Gastrocnemius medialis (tissue), 4 donors: ENCODE measurements around the gene FKBP11.

ENCODE experiments used
- CTCF ChIP-seq, 5 experiments: fragments of 450-650 bp in 3 of 5; fragments of 200-600 bp in 2 of 5; sonication (generic) in 2 of 5; IDR thresholded peaks in 4 of 5; conservative IDR thresholded peaks in 1 of 5; 1 replicate in 4 of 5; 2 replicates in 1 of 5; pipeline ENCODE4 v1.5.1; 2016 to 2019; ENCODE audit warnings: antibody characterized with exemption in 5 of 5, mild to moderate bottlenecking in 3 of 5, moderate library complexity in 3 of 5
- POLR2A ChIP-seq, 2 donors: fragments of 450-650 bp; IDR thresholded peaks; one replicate each; pipeline ENCODE4 v1.6.1; 2017; ENCODE audit warnings: antibody characterized with exemption in 2 of 2, mild to moderate bottlenecking in 2 of 2, moderate library complexity in 2 of 2

- no peak for TF ChIP-seq CTCF (IDR thresholded peaks at IDR 0.05 in 4 of 5, conservative IDR thresholded peaks at IDR 0.05 in 1 of 5)
- TF ChIP-seq POLR2A (IDR thresholded peaks at IDR 0.05), result no peak
Observed at GRCh38 chr12:48899651-48900050, 25.6 kb downstream of the FKBP11 start.
